Endometrium (tissue), 2 donors: Measurements from ENCODE around the gene DACH2.
"Not testable (repeated sequence)": the region's sequence is repeated elsewhere in the genome, so short reads cannot be mapped to it uniquely, and the experiment has no call there.

ENCODE experiments used
- FAIRE-seq: peaks from 2 replicates; lab custom pipeline; 2012; peaks lifted over from hg19 to GRCh38; lab: Jason Lieb, UNC
- donor health status: control.
- donor health status: control.

The DACH2 gene

DNA sequence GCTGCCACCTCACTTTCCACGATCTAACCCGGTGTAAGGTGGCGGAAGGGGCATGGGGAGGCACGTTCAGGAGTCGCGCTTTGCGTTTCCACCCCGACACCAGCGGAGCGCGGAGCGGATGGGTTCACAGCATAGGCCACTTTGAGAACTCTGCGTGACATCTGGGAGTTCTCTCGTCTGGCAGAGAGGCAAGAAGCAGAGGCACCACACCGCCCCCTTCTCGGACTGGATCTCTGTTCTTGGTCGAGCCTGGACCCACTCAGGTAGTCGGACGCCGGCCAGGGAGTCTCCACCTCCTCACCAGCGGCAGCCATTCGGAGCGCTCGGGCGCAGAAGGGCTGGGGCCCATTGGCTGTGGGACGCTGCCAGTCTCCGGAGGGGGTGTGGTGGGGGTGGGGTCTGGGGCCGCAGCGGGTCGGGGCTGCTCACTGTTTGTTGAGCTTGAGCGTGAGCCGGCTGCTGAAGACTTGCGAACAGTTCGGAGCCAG lies at the start of gene DACH2:
TSS of gene DACH2 (plus strand) at position 428 of the 488 bp plus-strand sequence.
- FAIRE-seq = no peak

DNA sequence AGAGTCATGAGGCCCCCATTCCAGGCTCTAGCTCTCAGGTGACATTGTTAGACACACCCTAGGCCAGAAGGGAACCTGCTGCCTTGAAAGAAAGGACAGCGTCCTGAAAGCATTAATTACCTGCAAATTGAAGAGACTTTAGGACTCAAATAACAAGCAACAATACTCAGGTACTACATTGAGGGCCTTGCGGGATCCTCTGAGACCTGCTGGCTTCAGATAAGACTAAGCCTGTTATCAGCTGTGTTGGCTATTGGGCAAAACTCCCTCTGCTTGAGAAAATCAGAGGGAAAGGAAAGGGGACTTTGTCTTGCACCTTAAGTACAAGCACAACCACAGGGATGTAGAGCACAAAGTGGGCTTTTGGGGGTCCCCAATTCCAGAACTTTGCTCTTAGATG lies 45.9 kb upstream of the DACH2 start:
- FAIRE-seq = no peak

DNA sequence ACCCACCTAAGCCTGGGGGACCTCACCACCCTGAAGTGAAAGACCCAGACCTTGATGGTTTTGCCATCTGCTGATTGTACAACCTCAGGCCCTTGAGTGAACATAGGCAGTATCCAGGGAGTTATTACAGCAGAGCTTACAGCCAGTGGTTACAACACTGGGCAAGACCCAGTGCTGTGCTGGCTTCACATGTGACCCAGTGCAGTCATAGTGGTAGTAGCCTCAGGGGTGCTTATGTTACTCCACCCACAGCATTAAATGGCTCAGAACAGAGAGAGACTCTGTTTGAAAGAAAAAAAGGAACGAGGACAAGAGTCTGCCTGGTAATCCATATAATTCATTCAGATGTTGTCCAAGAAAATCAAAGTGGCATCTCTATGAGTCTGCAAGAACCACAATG lies 45.2 kb upstream of the DACH2 start:
- no peak for FAIRE-seq

DNA sequence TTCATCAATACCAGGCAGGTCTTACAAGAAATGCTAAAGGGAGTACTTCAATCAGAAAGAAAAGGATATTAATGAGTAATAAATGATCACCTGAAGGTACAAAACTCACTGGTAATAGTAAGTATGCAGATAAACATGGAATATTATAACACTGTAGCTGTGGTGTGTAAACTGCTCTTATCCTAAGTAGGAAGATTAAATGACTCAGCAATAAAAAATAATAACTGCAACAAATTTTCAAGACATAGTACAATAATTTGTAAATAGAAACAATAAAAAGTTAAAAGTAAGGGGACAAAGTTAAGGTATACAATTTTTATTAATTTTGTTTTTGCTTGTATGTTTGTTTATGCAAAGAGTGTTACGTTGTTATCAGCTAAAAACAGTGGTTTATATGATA lies 43.7 kb upstream of the DACH2 start:
- no peak for FAIRE-seq

GRCh38 chrX:86121916-86122315 lies 26.3 kb upstream of the DACH2 start:
- FAIRE-seq = no peak

DNA sequence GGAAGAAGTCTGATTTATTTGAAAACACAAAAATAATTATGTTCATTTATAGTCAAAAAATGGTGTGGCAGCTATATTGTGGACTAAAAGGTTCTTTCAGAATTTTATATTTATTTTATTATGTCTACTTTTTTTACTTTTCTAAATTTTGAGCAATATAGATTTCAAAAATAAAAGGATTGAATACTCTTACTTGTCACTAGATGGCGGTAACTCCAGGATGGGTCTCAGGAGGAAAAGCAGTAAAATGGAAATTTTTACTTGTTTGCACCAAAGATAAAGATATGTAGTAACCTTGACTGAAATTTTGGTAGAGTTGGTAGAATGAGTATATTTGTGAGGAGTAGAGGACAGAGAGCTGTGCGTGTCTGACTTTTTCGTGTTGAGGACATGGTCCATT lies 14.5 kb upstream of the DACH2 start:
- peak; percentile 87 for FAIRE-seq

DNA sequence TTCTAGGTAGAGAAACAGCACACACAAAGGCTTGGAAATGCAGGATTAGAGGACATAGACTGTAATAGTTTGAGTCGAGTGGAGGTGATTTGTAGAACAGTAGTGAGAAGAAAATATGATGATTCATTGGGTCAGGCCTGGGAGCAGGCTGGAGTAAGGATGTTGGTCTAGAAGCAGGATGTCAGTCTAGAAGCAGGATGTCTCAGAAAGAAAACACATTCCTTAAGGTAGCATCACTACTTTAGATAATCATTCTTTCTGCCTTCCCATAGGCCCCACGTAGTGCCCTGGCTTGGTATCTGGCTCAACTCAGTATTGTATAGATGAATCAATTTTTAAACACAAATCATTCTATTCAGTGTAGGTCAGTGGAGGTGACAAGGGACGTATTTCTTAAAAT lies 11.2 kb upstream of the DACH2 start:
- FAIRE-seq = no peak

- no peak for FAIRE-seq
Observed at GRCh38 chrX:86141786-86142185, 6.5 kb upstream of the DACH2 start.

DNA sequence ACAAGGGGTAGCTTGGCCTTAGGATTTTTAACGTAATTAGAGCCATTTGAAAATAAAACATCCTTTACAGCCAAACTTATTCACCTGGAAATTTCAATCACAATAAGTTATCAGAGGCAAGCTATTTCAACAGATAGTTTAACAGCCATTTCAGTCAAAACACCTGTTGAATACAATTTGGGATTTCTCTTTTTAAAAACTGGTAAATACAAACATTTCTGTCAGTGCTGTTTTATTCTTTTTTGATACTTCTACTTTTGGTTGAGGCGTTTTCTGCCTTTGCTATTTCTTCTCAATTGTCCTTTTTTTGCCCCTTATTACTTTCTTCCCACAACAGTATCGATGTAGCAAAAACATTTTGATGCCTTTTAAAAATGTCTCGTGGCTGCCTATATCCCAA lies 2.1 kb upstream of the DACH2 start:
- FAIRE-seq = no peak

DNA sequence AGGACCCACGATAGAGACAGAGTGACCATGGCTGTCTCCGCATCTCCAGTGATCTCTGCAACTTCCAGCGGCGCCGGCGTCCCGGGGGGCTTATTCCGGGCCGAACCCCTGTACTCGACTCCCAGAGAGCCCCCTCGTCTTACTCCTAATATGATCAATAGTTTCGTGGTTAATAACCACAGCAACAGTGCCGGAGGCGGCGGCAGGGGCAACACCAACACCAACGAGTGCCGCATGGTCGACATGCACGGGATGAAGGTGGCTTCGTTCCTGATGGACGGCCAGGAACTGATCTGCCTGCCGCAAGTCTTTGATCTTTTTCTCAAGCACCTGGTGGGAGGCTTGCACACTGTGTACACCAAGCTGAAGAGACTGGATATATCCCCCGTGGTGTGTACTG lies 343 bp downstream of the DACH2 start:
- no peak for FAIRE-seq

DNA sequence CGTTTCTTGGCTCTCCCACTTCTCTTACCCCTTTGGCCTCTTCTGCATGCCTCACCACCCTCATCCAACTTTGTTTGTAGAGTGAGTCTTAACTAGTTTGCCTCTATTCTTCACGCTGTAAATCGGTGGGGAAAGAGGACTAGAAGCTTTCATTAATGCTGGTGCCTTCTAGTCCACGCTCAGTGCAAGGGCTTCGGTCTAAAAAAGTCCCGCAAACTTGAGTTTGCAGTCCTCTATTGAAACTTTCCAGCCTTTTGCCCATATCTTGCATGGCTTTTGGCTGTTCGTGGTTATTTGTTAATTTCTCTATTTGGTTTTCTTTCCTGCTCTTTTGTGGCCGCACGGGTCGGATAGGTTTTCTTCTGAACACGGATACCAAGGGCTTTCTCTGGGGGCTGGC lies 868 bp downstream of the DACH2 start:
- no peak for FAIRE-seq

DNA sequence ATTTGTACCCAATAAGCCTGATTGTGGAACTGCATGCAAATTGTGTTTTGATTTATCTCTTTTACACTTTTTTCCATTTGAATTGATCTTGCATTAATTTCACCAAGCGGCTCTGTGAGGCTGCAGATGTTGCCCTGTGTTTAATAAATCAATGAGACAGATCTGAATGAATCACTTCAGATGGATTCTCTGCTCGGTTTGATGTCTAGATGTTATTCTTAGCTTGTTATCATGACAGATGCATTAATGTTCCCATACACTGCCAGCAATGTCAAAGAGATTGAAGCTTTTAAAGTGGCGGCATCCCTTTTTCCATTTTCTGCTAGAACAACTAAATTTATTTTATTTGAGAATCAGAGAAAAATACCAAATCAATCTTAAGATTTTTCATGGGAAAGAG lies 6.3 kb downstream of the DACH2 start:
- FAIRE-seq = no peak

DNA sequence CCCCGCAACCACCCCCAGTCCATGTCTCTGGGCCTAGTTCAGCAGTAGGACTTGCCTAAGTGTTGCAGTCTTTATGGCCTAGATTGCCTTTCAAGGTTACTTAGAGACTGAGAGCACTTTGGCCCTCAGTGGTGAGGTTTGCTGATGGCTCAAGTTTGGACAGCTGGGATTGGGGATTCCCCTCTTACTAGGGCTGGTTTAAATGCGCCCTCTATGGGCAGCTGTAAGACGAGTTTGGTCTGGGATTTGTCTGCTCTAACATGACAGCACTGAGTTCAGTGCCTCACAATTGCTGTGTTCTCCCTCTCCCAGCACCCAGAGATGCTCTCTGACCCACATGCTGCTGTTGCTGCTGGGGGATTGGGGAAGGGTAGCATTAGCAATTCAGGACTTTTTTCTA lies 23.1 kb downstream of the DACH2 start:
- no peak for FAIRE-seq

- FAIRE-seq = no peak
Observed at GRCh38 chrX:86178906-86179305, 30.7 kb downstream of the DACH2 start.

GRCh38 chrX:86181325-86181724 lies 33.1 kb downstream of the DACH2 start:
- not testable (repeated sequence) for FAIRE-seq

GRCh38 chrX:86192827-86193226 lies 44.6 kb downstream of the DACH2 start:
- FAIRE-seq = no peak

DNA sequence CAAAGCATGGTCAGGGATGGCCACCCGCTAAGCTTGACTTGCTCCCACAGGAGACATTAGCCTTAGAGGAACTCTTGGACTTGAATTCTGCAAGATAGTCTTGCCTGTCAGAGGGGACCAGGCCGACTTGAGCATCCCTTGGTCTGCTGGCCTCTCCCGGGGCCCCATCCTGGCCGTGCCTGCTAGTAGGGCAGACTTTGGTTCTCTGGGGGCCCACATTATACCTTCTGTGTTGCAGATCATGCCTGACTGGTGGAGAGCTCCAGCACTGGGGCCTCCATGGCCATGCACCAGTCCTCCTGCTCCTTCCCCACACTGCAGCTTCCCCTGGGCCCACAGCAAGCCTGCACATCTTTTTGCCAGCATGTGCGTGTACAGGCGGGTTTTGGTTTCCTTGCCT lies 46.5 kb downstream of the DACH2 start:
- no peak for FAIRE-seq

- no peak for FAIRE-seq
Observed at GRCh38 chrX:86195343-86195742, 47.1 kb downstream of the DACH2 start.

DNA sequence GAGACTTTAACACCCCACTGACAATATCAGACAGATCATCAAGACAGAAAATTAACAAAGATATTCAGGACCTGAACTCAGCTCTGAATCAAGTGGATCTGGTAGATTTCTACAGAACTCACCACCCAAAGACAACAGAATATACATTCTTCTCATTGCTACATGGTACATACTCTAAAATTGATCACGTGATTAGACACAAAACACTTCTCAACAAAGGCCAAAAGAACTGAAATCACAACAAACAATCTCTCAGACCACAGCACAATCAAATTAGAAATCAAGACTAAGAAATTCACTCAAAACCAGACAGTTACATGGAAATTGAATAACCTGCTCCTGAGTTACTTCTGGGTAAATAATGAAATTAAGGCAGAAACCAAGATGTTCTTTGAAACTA lies 49.6 kb downstream of the DACH2 start:
- FAIRE-seq = no peak

GRCh38 chrX:86210772-86211171 lies 62.5 kb downstream of the DACH2 start:
- no peak for FAIRE-seq

- no peak for FAIRE-seq
Observed at GRCh38 chrX:86215260-86215659, 67.0 kb downstream of the DACH2 start.

DNA sequence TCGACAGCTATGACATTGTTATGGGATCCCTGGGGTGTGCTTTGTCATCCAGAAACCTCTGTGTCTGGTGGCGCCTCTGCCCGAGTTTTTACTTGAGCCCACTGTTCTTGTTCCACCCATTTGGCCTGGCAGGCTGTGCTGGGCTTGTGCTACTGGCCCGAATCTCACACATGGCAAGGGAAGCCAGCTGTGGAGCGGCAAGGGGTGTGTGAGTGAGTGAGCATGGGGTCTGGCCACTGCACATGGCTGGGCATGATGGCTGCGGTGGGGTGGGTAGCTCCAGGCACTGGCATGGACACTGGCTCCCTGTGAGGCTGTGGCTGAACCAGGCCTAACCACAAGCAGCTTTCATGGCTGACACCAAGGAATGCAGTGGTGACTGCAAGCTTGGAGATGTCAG lies 89.2 kb downstream of the DACH2 start:
- no peak for FAIRE-seq

- FAIRE-seq = no peak
Observed at GRCh38 chrX:86241547-86241946, 93.3 kb downstream of the DACH2 start.

DNA sequence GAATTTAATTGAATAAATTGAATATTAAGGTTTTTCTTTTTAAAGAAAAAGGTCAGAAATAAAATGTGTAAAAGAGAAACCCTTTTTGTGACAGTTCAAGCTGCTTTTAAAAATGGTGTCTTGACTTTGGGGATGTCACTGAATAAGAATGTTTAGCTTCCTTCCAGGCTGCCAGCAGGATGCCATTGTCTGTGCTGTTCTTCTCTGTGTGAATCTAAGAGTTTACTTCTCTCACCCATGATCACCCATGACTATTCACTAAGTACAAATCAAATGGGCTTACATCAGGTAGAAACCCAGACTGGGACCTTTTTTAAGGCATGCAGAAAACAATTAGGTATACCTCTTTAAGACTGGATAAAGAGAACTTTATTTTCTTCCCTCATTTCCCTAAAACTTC lies 115.3 kb downstream of the DACH2 start:
- no peak for FAIRE-seq

DNA sequence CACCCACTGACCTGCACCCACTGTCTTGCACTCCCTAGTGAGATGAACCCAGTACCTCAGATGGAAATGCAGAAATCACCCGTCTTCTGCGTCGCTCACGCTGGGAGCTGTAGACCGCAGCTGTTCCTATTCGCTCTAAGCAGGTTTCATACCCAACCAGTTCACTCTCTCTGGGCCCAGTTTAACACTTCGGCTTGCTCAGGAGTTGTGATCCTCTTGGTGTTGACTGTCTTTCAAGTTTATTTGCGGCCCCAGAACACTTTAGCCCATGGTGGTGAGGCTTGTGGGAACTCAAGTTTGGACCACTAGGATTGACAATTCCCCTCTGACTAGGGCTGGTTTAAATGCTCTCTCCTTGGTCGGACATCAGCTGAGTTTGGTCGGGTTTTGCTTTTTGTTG lies 147.0 kb downstream of the DACH2 start:
- no peak for FAIRE-seq
